HCT116 (cell line): ENCODE data around the gene CRACDL. TPM values are rescaled to one million over a fixed set of nuclear protein-coding genes. Genes with fewer than 3 reads are reported as not detected.

Experiments used
- ATAC-seq: fragments of 200-7000 bp; cut with Tn5 transposase; 2 replicates; pipeline ENCODE4 v1.9.1; 2020; ENCODE audit warnings: mild to moderate bottlenecking, moderate library complexity
- BruUV-seq: library from RNA; stranded (reverse); fragments of 400-500 nt; replicated peaks from 2 replicates; lab custom pipeline; 2021; lab: Mats Ljungman, UMichigan
- CTCF ChIA-PET: fragments of 300-600 bp; sonication (Branson Sonifier 250); formaldehyde crosslinking; loops from one replicate; lab custom pipeline; 2021; ENCODE audit warnings: antibody characterized with exemption; lab: Charles Lee
- POLR2A ChIA-PET: fragments of 300-600, 350-600 bp; sonication (Branson Sonifier 250); formaldehyde crosslinking; loops from one replicate; lab custom pipeline; 2021; ENCODE audit warnings: antibody characterized with exemption; lab: Charles Lee
- RAD21 ChIA-PET, 2 experiments: fragments of 300-600 bp; sonication (Branson Sonifier 250); formaldehyde crosslinking; loops; one replicate each; lab custom pipeline; 2023; ENCODE audit warnings: low total read pairs in 2 of 2; ENCODE audit not compliant: uncharacterized antibody in 2 of 2, unreplicated experiment in 2 of 2, low non-redundant PET in 1 of 2; lab: Charles Lee
- DNase-seq: peaks from one replicate; pipeline ENCODE4 v3.0.0-alpha.2; 2010; ENCODE audit warnings: low read depth, low spot score
- H2AFZ ChIP-seq: fragments of 200-600 bp; shearing (Covaris generic), sonication (generic); 2 replicates; pipeline ENCODE4 v1.6.1; 2017; ENCODE audit warnings: low read depth, mixed run types, mixed read lengths, antibody characterized with exemption, low read length; ENCODE audit not compliant: poor library complexity, severe bottlenecking
- H3K27ac ChIP-seq: 2 replicates; pipeline ENCODE4 v1.5.1; 2012; ENCODE audit warnings: low read depth, low read length
- H3K27me3 ChIP-seq: fragments of 200-600 bp; sonication (generic); 2 replicates; pipeline ENCODE4 v1.6.1; 2016; ENCODE audit warnings: mixed run types, low read length, mixed read lengths; ENCODE audit not compliant: insufficient read depth
- H3K36me3 ChIP-seq, 2 experiments: fragments of 200-500 bp in 1 of 2; fragments of 200-600 bp in 1 of 2; sonication (Bioruptor generic) in 1 of 2; sonication (generic) in 1 of 2; 2 replicates each; pipeline versions ENCODE4 v1.5.1 to v1.6.1; 2014 to 2016; ENCODE audit warnings: low read length in 2 of 2, inconsistent platforms in 1 of 2, mixed read lengths in 1 of 2, mixed run types in 1 of 2; ENCODE audit not compliant: insufficient read depth in 2 of 2, control insufficient read depth in 1 of 2
- H3K4me1 ChIP-seq, 2 experiments: fragments of 200-600 bp in 1 of 2; sonication (generic) in 1 of 2; 2 replicates each; pipeline versions ENCODE4 v1.5.1 to v1.6.1; 2012 to 2017; ENCODE audit warnings: low read length in 2 of 2, inconsistent platforms in 1 of 2, mild to moderate bottlenecking in 1 of 2, mixed read lengths in 1 of 2, mixed run types in 1 of 2, moderate library complexity in 1 of 2; ENCODE audit not compliant: insufficient read depth in 2 of 2, control insufficient read depth in 1 of 2
- H3K4me2 ChIP-seq: fragments of 200-600 bp; sonication (generic); 2 replicates; pipeline ENCODE4 v1.6.1; 2017; ENCODE audit warnings: mixed run types, low read length, mixed read lengths
- H3K4me3 ChIP-seq, 2 experiments: fragments of 200-600 bp in 1 of 2; sonication (generic) in 1 of 2; replicated peaks in 1 of 2; 2 replicates each; pipeline ENCODE4 v1.5.1; 2011 to 2016; ENCODE audit warnings: low read length in 2 of 2, control low read depth in 1 of 2, low read depth in 1 of 2, mild to moderate bottlenecking in 1 of 2, mixed read lengths in 1 of 2, mixed run types in 1 of 2
- H3K79me2 ChIP-seq: fragments of 200-600 bp; sonication (generic); 2 replicates; pipeline ENCODE4 v1.6.1; 2017; ENCODE audit warnings: mild to moderate bottlenecking, mixed run types, low read length, moderate library complexity, mixed read lengths; ENCODE audit not compliant: insufficient read depth
- H3K9ac ChIP-seq: fragments of 200-600 bp; sonication (generic); 2 replicates; pipeline ENCODE4 v1.6.1; 2016; ENCODE audit warnings: low read length, mixed read lengths
- H3K9me2 ChIP-seq: fragments of 200-600 bp; sonication (generic), shearing (Covaris generic); 2 replicates; pipeline ENCODE4 v1.6.1; 2017; ENCODE audit warnings: mixed run types, mild to moderate bottlenecking, moderate library complexity; ENCODE audit not compliant: insufficient read depth
- H3K9me3 ChIP-seq, 2 experiments: fragments of 200-500 bp in 1 of 2; fragments of 200-600 bp in 1 of 2; sonication (Bioruptor generic) in 1 of 2; sonication (generic) in 1 of 2; 2 replicates each; pipeline ENCODE4 v1.6.1; 2014 to 2017; ENCODE audit warnings: low read length in 2 of 2, mixed read lengths in 2 of 2, inconsistent platforms in 1 of 2, low read depth in 1 of 2, mild to moderate bottlenecking in 1 of 2, mixed run types in 1 of 2, moderate library complexity in 1 of 2; ENCODE audit not compliant: control insufficient read depth in 1 of 2, insufficient read depth in 1 of 2
- H4K20me1 ChIP-seq: fragments of 200-600 bp; sonication (generic), shearing (Covaris generic); 2 replicates; pipeline ENCODE4 v1.6.1; 2017; ENCODE audit warnings: mixed run types, mild to moderate bottlenecking, moderate library complexity; ENCODE audit not compliant: insufficient read depth
- ELF1 ChIP-seq: IDR thresholded peaks from 2 replicates; pipeline ENCODE4 v1.6.1; 2012; ENCODE audit warnings: low read depth, borderline replicate concordance
- EZH2 ChIP-seq: fragments of 200-600 bp; sonication (generic); IDR thresholded peaks from 2 replicates; pipeline ENCODE4 v1.6.1; 2017; ENCODE audit warnings: antibody characterized with exemption, mixed run types
- FOSL1 ChIP-seq: IDR thresholded peaks from 2 replicates; pipeline ENCODE4 v1.6.1; 2012; ENCODE audit warnings: low read depth
- MAX ChIP-seq: IDR thresholded peaks from 2 replicates; pipeline ENCODE4 v1.6.1; 2012
- POLR2A ChIP-seq: IDR thresholded peaks from 2 replicates; pipeline ENCODE4 v1.7.0; 2011; ENCODE audit warnings: borderline replicate concordance; ENCODE audit not compliant: insufficient read depth, insufficient read length; ENCODE audit errors: extremely low read depth
- RAD21 ChIP-seq: IDR thresholded peaks from 2 replicates; pipeline ENCODE4 v1.6.1; 2012; ENCODE audit warnings: low read depth, mild to moderate bottlenecking
- REST ChIP-seq: IDR thresholded peaks from 2 replicates; pipeline ENCODE4 v1.6.1; 2012; ENCODE audit warnings: low read depth
- SRF ChIP-seq: IDR thresholded peaks from 2 replicates; pipeline ENCODE4 v1.6.1; 2012; ENCODE audit warnings: low read depth
- TCF7L2 ChIP-seq: IDR thresholded peaks from 2 replicates; pipeline ENCODE4 v1.7.0; 2011; ENCODE audit warnings: borderline replicate concordance, inconsistent platforms; ENCODE audit not compliant: insufficient read depth, insufficient read length; ENCODE audit errors: extremely low read depth
- YY1 ChIP-seq: IDR thresholded peaks from 2 replicates; pipeline ENCODE4 v1.6.1; 2011; ENCODE audit warnings: low read length, low read depth, moderate library complexity, mild to moderate bottlenecking; ENCODE audit not compliant: insufficient replicate concordance; ENCODE audit errors: extremely low read depth
- ZNF274 ChIP-seq: fragments of 200-500 bp; sonication (Bioruptor generic); IDR thresholded peaks from 2 replicates; pipeline ENCODE4 v1.6.1; 2014; ENCODE audit warnings: mild to moderate bottlenecking, low read depth, low read length, inconsistent platforms
- intact Hi-C: fragments of 100-400 bp; cut with micrococcal nuclease; formaldehyde crosslinking; loops from 2 replicates; pipeline ENCODE4 v1.10.0; 2022
- total RNA-seq: library from RNA; stranded (reverse); gene quantifications from one replicate; pipeline ENCODE4 v1.2.1, GENCODE V29; 2021; ENCODE audit not compliant: unreplicated experiment

The CRACDL gene
- total RNA-seq, 1 experiment from 2014 or later = 1.1 TPM

DNA sequence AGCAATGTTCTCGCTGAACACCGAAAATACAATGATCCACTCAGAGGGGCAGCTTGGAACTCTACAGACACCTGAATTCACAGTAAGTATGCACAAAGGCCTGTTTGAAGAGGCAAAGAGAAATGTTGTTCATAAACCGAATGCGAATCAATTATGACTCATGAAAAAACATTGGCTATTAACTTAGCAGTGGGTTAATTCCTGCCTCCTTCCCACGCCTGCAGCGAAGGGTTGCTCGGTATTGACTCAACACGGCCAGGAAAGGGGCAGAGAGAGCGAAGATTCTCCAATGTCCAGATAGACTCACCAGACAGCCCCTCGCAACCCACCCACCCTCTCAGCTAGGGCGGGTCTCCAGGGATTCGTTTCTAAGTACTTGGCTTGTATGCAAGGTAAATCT lies 9.4 kb downstream of the CRACDL start:
- Histone ChIP-seq H2AFZ (no peak overlapping the region), H3K27me3 (no peaks in the 10 kb centered on the region), H3K9me3 (no peaks in the 10 kb centered on the region)
- intact Hi-C loops = no loop called here
- no peak for DNase-seq
- TF ChIP-seq EZH2 = no peak
- TF ChIP-seq MAX = no peak
- no peak for TF ChIP-seq RAD21
- TF ChIP-seq, all 23 proteins: peak for 0
- BruUV-seq = no TSS peak
- H3K9ac ChIP-seq = no peak overlapping the region
- ChIA-PET RAD21 (no interaction called here), POLR2A (no interaction called here), CTCF (no interaction called here)
- no peak overlapping the region for H3K27ac ChIP-seq
- H3K4me1 ChIP-seq = no peaks in the 10 kb centered on the region
- no peak overlapping the region for H3K4me3 ChIP-seq
- no peak overlapping the region for H3K4me2 ChIP-seq
- no peak for ATAC-seq
- H3K79me2 ChIP-seq = no peaks in the 10 kb centered on the region
- no peaks in the 10 kb centered on the region for H3K9me2 ChIP-seq
- H3K36me3 ChIP-seq = no peaks in the 10 kb centered on the region
- H4K20me1 ChIP-seq = no peaks in the 10 kb centered on the region

DNA sequence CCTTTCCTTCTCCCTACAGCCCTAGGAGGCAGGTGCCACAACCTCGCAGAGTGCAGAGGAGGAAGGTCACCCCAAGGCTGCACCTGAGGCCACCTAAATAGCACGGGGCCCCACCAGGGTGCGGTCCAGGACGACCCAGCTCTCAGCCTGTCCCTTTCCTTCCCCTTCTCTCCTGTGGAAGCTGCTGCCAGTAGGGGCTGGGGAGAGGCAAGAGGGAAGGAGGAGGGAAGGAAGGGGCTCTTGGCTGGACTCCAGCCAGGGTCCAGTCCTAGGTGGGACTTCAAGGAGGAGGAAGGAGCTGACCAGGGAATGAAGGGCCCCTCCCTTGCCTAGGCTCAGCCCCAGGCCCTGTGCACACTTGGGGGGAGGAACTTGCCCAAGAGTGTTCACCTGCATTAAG lies 11.1 kb downstream of the CRACDL start:
- H4K20me1 ChIP-seq = no peaks in the 10 kb centered on the region
- DNase-seq (no peak), ATAC-seq (no peak)
- no TSS peak for BruUV-seq
- H3K27ac ChIP-seq = no peak overlapping the region
- no peak overlapping the region for H3K4me3 ChIP-seq
- intact Hi-C loops = no loop called here
- no peaks in the 10 kb centered on the region; a peak in 2 of 4 replicates for H3K4me1 ChIP-seq
- TF ChIP-seq FOSL1 = no peak
- TF ChIP-seq ELF1 = no peak
- TF ChIP-seq TCF7L2 = no peak
- no peak for TF ChIP-seq YY1
- TF ChIP-seq SRF = no peak
- TF ChIP-seq RAD21 = no peak
- no peak for TF ChIP-seq ZNF274
- TF ChIP-seq REST = no peak
- TF ChIP-seq POLR2A = no peak
- CTCF ChIA-PET = no interaction called here
- H3K9ac ChIP-seq = no peak overlapping the region
- POLR2A ChIA-PET = no interaction called here
- no peak overlapping the region for H3K4me2 ChIP-seq
- no peak overlapping the region for H2AFZ ChIP-seq
- RAD21 ChIA-PET = no interaction called here
- H3K36me3 ChIP-seq = no peaks in the 10 kb centered on the region
- H3K9me2 ChIP-seq = no peaks in the 10 kb centered on the region
- no peaks in the 10 kb centered on the region for H3K27me3 ChIP-seq
- H3K9me3 ChIP-seq = no peaks in the 10 kb centered on the region
- no peaks in the 10 kb centered on the region for H3K79me2 ChIP-seq
